ENCODE results near the gene TP63.

Gene TP63

DNA sequence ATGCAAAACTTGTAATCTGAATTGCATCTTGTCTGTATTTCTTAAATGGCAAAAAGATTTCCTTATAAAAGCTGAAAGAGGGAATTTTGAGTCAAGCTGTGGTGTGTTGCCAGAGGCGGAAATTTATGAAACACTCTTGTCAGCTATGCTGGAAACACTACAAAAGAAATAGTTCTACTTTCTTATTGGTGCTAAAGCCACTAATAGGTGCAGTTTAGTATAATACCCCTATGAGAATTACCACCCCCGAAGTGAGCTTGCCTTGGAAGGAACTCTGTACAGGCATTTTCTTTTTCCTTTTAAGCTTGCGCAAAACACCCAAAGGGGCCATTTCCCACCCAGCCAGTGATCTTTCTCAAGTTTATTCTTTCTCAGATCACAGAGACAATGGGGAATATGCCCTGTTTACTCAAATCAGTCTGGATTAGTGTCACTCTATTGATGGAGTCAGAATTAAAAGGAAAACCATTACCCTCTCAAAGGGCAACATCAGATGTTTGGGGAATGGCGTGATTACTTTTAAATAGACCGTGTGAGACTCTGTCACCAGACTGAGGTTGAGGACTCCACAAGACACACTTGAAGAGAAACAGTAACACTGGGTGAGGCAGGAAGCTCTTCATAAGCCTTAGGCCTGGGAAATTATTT lies 166.0 kb downstream of the TP63 start:
- TF ChIP-seq CTCF (IDR thresholded peaks at IDR 0.05; ENCODE audit: low read depth, low read length), result no peak
- no peak for DNase-seq (ENCODE audit: low read depth in 2 of 2)
- no peak overlapping the region for H3K4me3 ChIP-seq (replicated peaks in 1 of 2; ENCODE audit: low read depth in 2 of 2, low read length in 2 of 2)

- no peak overlapping the region for H3K4me3 ChIP-seq (replicated peaks in 1 of 2; ENCODE audit: low read depth in 2 of 2, low read length in 2 of 2)
- DNase-seq (ENCODE audit: low read depth in 2 of 2), result no peak
- no peak for TF ChIP-seq CTCF (IDR thresholded peaks at IDR 0.05; ENCODE audit: low read depth, low read length)
Measured at GRCh38 chr3:189799366-189799765, 168.2 kb downstream of the TP63 start.

GRCh38 chr3:189800436-189800835 lies 169.2 kb downstream of the TP63 start:
- H3K4me3 ChIP-seq (replicated peaks in 1 of 2; ENCODE audit: low read depth in 2 of 2, low read length in 2 of 2), result no peak overlapping the region
- TF ChIP-seq CTCF (IDR thresholded peaks at IDR 0.05; ENCODE audit: low read depth, low read length), result no peak

DNA sequence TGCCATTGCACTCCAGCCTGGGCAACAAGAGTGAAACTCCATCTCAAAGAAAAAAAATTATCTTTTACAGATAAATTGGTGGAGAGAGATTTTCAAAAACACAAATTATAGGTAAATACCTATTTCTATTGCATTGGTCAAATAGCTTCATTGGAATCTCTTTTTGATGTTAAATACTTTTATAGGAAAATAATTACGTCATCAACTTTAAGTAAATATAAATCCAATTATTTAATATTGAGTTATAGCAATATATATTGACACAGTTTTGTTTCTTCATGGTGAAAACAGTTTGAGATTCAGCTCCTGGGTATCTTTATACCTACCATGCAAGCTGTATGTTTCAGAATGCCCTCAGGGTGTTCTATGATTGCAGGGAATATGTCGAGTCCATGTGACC lies 172.1 kb downstream of the TP63 start:
- no peak for TF ChIP-seq CTCF (IDR thresholded peaks at IDR 0.05; ENCODE audit: low read depth, low read length)
- DNase-seq (ENCODE audit: low read depth in 2 of 2), result no peak
- H3K4me3 ChIP-seq (replicated peaks in 1 of 2; ENCODE audit: low read depth in 2 of 2, low read length in 2 of 2), result no peak overlapping the region

More at GRCh38 chr3:189800436-189800835, 169.2 kb downstream of the TP63 start:
- no peak for DNase-seq (ENCODE audit: low read depth in 2 of 2)

DNA sequence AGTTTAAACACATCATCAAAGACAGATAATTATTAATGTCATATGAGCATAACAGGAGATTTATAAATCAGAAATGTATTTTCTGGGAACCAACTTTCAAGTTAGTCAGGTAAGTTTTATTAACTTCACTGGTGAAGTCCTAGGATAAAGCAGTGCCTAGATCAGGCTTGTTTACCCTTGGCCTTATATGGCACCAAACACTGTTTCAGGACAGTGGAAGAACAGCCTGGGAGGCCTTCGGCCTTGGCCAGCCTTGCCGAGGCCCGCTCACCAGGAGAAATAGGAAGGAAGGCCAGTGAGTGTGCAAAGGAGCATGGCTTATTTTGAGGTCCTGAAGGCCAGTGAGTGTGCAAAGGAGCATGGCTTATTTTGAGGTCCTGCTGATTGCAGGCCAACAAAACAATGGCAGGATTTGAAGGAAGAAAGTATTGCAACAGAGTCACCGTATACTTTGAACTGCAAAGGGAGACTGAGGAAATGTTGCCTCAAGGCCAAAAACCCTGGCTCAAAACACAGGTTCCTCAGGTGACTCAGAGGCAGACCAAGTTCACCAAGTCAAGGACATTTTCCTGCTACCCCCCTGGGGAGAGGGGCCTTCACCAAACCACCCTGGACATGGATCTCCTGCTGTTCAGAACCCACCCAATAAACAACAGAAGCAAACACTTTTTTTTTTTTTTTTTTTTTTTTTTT lies 174.3 kb downstream of the TP63 start:
- DNase-seq (ENCODE audit: low read depth in 2 of 2), result no peak

GRCh38 chr3:189806171-189806951 lies 175.2 kb downstream of the TP63 start:
- no peak overlapping the region for H3K4me3 ChIP-seq (replicated peaks in 1 of 2; ENCODE audit: low read depth in 2 of 2, low read length in 2 of 2)
- TF ChIP-seq CTCF (IDR thresholded peaks at IDR 0.05; ENCODE audit: low read depth, low read length), result no peak
- DNase-seq (ENCODE audit: low read depth in 2 of 2), result peak in 1 of 2 donors; percentile 7

More for the DNA sequence above, 174.3 kb downstream of the TP63 start:
- H3K4me3 ChIP-seq (replicated peaks in 1 of 2; ENCODE audit: low read depth in 2 of 2, low read length in 2 of 2), result no peak overlapping the region
- no peak for TF ChIP-seq CTCF (IDR thresholded peaks at IDR 0.05; ENCODE audit: low read depth, low read length)

Measured in cardiac fibroblast (primary cell).